ENCODE measurements around the gene SCN3B.

SCN3B gene

GRCh38 chr11:123586568-123586967 lies 67.9 kb downstream of the SCN3B start:
- no peak for DNase-seq
- no peak for TF ChIP-seq CTCF (IDR thresholded peaks at IDR 0.05)
- H3K4me3 Mint-ChIP-seq: no peak overlapping the region
- H3K27ac Mint-ChIP-seq: peak overlapping the region; percentile 69
- H3K27me3 Mint-ChIP-seq (ENCODE audit: low read depth, poor library complexity): peaks cover 6% of the 10 kb centered on the region
- H3K9me3 Mint-ChIP-seq: no peaks in the 10 kb centered on the region
- H3K36me3 Mint-ChIP-seq (ENCODE audit: low read depth): peaks cover 9% of the 10 kb centered on the region
- peaks cover 39% of the 10 kb centered on the region for H3K4me1 Mint-ChIP-seq

DNA sequence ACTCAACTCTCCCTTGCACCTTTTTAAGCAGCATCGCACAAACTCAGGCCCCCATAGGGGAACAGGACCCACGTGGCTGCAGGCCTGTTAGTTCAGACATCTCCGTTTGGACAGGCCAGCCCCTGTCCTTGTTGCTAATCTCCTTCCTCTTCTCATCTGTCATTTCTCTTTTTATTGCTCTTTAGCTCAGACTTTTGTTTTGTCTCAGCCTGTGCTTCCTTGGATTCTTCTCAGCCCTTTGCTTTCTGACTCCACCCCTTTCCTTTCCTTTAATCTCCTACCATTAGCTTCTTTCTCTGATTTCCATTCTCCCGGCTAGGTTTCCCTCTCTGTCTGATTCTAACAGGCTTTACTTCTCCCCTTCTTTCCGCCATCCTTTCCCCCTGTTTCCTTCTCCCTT lies 68.7 kb downstream of the SCN3B start:
- Mint-ChIP-seq H3K4me1 (peaks cover 44% of the 10 kb centered on the region), H3K27ac (peak overlapping the region; percentile 11)

GRCh38 chr11:123585206-123585605 lies 69.2 kb downstream of the SCN3B start:
- Mint-ChIP-seq H3K36me3 (ENCODE audit: low read depth) (peaks cover 4% of the 10 kb centered on the region), H3K27me3 (ENCODE audit: low read depth, poor library complexity) (peaks cover 19% of the 10 kb centered on the region), H3K4me3 (no peak overlapping the region), H3K4me1 (peaks cover 44% of the 10 kb centered on the region), H3K9me3 (no peaks in the 10 kb centered on the region), H3K27ac (peak overlapping the region; percentile 88)
- DNase-seq: no peak
- no peak for TF ChIP-seq CTCF (IDR thresholded peaks at IDR 0.05)

More for the DNA sequence above, 68.7 kb downstream of the SCN3B start:
- Mint-ChIP-seq H3K36me3 (ENCODE audit: low read depth) (peaks cover 4% of the 10 kb centered on the region), H3K9me3 (no peaks in the 10 kb centered on the region), H3K27me3 (ENCODE audit: low read depth, poor library complexity) (peaks cover 14% of the 10 kb centered on the region), H3K4me3 (no peak overlapping the region)
- DNase-seq: no peak
- no peak for TF ChIP-seq CTCF (IDR thresholded peaks at IDR 0.05)

- H3K4me3 Mint-ChIP-seq: no peak overlapping the region
- no peak for DNase-seq
- H3K4me1 Mint-ChIP-seq: peaks cover 40% of the 10 kb centered on the region
- no peaks in the 10 kb centered on the region for H3K9me3 Mint-ChIP-seq
- peaks cover 4% of the 10 kb centered on the region for H3K36me3 Mint-ChIP-seq (ENCODE audit: low read depth)
- TF ChIP-seq CTCF (IDR thresholded peaks at IDR 0.05): no peak
- H3K27me3 Mint-ChIP-seq (ENCODE audit: low read depth, poor library complexity): peaks cover 22% of the 10 kb centered on the region
- H3K27ac Mint-ChIP-seq: no peak overlapping the region
These were observed 69.7 kb downstream of the SCN3B start for GRCh38 chr11:123584737-123585136.

DNA sequence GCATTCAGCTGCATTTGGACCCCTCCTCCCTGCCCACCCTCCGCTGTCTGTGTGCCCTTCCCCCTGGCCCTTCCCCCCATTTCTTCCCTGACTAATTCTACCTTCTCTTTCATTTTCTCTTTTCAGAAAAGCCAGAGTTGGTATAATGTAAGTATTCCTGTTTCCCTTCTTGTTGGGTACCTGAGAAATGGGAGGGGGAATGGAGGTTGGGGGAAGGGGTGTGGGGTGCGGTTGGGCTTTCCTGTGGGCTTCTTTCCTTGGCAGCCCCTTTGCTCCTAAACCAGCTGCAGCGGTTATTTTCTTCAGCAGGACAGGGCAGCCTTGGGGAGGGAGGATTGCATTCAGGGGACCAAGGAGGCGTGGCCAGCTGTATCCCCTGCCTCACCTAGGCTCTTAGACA lies 70.2 kb downstream of the SCN3B start:
- Mint-ChIP-seq H3K36me3 (ENCODE audit: low read depth) (peaks cover 4% of the 10 kb centered on the region), H3K27me3 (ENCODE audit: low read depth, poor library complexity) (peaks cover 22% of the 10 kb centered on the region), H3K4me1 (peaks cover 38% of the 10 kb centered on the region), H3K9me3 (no peaks in the 10 kb centered on the region), H3K27ac (no peak overlapping the region), H3K4me3 (no peak overlapping the region)
- no peak for TF ChIP-seq CTCF (IDR thresholded peaks at IDR 0.05)
- no peak for DNase-seq

DNA sequence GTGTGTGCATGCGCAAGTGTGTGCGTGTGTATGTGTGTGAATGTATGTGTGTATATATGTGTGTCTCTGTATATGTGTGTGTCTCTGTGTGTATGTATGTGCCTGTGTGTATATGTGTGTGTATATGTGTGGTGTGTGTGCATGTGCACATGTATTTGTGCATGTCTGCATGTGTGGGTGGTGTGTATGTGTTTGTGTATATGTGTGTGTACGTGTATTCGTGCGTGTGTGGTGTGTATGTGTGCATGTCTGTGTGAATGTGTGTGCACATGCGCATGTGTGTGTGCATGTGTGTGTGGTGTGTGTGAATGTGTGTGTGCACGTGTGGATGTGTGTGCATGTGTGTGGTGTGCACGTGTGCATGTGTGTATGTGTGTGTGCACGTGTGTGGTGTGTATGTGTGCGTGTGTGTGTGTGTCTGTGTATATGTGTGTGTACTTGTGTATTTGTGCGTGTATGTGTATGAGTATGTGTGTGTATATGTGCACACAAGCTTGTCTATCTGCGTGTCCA lies 71.4 kb downstream of the SCN3B start:
- peaks cover 38% of the 10 kb centered on the region for H3K4me1 Mint-ChIP-seq
- no peak overlapping the region for H3K27ac Mint-ChIP-seq
- no peak overlapping the region for H3K4me3 Mint-ChIP-seq

More for the DNA sequence above, 71.4 kb downstream of the SCN3B start:
- DNase-seq: no peak
- no peak for TF ChIP-seq CTCF (IDR thresholded peaks at IDR 0.05)
- Mint-ChIP-seq H3K9me3 (no peaks in the 10 kb centered on the region), H3K36me3 (ENCODE audit: low read depth) (peaks cover 4% of the 10 kb centered on the region), H3K27me3 (ENCODE audit: low read depth, poor library complexity) (peaks cover 22% of the 10 kb centered on the region)

All from nephron progenitor cell (in vitro differentiated cells).